ENCODE data around the gene ACOX3. TPM values are rescaled to one million over a fixed set of nuclear protein-coding genes. Genes with fewer than 3 reads are reported as not detected.

The ACOX3 gene
- total RNA-seq, 4 donors from 2014 or later: 19.0 to 32.9 (median 22.1) TPM

DNA sequence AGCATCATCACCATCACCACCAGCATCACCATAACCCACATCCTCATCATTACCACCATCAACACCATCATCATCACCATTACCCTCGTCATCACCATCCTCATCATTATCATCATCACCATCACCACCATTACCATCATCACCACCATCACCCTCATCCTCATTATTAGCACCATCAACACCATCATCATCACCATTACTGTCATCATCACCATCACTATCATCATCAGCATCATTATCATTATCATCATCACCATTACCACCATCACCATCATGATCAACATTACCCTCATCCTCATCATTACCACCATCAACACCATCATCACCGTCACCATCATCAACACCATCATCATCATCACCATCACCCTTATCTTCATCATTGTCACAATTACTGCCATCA lies 119.3 kb downstream of the ACOX3 start:
- H3K27ac ChIP-seq: no peak overlapping the region
- H3K9me3 ChIP-seq: no peaks in the 10 kb centered on the region
- H3K4me3 ChIP-seq: no peak overlapping the region
- TF ChIP-seq, protein P1, sequence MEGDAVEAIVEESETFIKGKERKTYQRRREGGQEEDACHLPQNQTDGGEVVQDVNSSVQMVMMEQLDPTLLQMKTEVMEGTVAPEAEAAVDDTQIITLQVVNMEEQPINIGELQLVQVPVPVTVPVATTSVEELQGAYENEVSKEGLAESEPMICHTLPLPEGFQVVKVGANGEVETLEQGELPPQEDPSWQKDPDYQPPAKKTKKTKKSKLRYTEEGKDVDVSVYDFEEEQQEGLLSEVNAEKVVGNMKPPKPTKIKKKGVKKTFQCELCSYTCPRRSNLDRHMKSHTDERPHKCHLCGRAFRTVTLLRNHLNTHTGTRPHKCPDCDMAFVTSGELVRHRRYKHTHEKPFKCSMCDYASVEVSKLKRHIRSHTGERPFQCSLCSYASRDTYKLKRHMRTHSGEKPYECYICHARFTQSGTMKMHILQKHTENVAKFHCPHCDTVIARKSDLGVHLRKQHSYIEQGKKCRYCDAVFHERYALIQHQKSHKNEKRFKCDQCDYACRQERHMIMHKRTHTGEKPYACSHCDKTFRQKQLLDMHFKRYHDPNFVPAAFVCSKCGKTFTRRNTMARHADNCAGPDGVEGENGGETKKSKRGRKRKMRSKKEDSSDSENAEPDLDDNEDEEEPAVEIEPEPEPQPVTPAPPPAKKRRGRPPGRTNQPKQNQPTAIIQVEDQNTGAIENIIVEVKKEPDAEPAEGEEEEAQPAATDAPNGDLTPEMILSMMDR (IDR thresholded peaks at IDR 0.05 in 4 of 5, conservative IDR thresholded peaks at IDR 0.05 in 1 of 5): no peak
- TF ChIP-seq POLR2A (IDR thresholded peaks at IDR 0.05): no peak
- no peak for ATAC-seq
- H3K4me1 ChIP-seq: peaks cover 16 to 17% of the 10 kb centered on the region in 2 donors
- DNase-seq: no peak
- in situ Hi-C loops (cut with MboI; ENCODE audit: low sequenced_read_pairs in 4 of 4): loop anchor here in 1 of 4 donors (10.0 kb wide), 1 partner anchor 74 kb away; no protein-coding TSS in a partner anchor
- no peaks in the 10 kb centered on the region for H3K36me3 ChIP-seq
- no peaks in the 10 kb centered on the region for H3K27me3 ChIP-seq
- intact Hi-C loops (cut with DNase I; ENCODE audit: low total_unique reads): no loop called here

DNA sequence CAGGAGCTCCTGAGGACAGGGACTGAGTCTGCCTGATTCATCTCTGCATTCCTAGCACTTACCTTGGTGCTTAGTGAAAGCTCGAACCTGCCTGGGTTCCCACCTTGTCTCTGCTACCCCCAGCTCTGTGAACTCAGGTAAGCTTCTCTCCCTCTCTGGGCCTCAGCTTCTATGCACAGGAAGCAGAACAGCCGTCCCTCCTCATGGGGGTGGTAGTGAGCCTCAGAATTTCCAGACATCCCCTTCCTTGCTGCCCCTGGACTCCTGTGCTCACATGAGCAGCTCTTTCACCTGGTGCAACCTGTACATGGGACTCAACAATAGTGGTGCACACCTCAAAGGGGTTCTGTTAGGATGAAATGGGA lies 120.2 kb downstream of the ACOX3 start:
- no peak for TF ChIP-seq POLR2A (IDR thresholded peaks at IDR 0.05)
- TF ChIP-seq, protein P1 (IDR thresholded peaks at IDR 0.05 in 4 of 5, conservative IDR thresholded peaks at IDR 0.05 in 1 of 5): peak in 1 of 5 experiments; percentile 39
- in situ Hi-C loops (cut with MboI; ENCODE audit: low sequenced_read_pairs in 4 of 4) (loop anchor here in 1 of 4 donors (10.0 kb wide), 1 partner anchor 74 kb away; no protein-coding TSS in a partner anchor), intact Hi-C loops (cut with DNase I; ENCODE audit: low total_unique reads) (no loop called here)
- H3K27ac ChIP-seq: peak overlapping the region; percentile 58 to 82 (median 77)
- DNase-seq (peak in 1 of 2 donors; percentile 31), ATAC-seq (peak; percentile 6 to 15)
- H3K4me1 ChIP-seq: peaks cover 22 to 23% of the 10 kb centered on the region in 2 donors
- no peaks in the 10 kb centered on the region for H3K36me3 ChIP-seq
- no peak overlapping the region for H3K4me3 ChIP-seq
- H3K27me3 ChIP-seq: no peaks in the 10 kb centered on the region
- H3K9me3 ChIP-seq: no peaks in the 10 kb centered on the region

DNA sequence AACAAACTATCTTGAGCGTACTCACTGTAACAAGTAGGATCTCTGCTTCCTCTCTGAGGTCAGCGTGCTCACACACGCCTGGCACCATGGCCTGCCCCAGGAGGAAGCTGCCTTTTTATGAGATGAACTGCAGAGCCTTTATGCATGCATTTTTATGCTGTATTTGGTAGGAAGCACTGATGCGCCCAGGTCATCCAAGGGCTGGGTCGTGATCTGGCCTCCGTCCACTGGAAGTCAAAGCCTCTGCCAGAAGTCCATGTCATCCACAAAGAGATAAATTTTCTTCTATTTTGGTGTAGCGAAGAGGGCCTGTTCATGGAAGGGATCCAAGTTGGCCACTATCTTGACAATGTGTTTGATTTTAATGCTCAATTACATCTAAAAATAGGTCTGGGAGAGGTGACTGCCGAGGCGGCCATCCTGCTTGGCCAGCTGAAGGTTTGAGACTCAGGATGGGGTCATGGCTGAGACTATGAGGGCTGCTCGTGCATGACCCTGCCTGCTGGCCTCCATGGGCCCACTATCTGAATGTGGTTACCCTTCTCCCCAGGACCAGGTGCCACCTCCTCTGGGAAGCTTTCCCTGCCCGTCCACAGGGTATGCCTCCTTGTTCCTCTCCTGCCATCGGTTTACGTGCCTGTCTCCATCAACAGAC lies 120.7 kb downstream of the ACOX3 start:
- no peaks in the 10 kb centered on the region for H3K36me3 ChIP-seq
- in situ Hi-C loops (cut with MboI; ENCODE audit: low sequenced_read_pairs in 4 of 4) (loop anchor here in 2 of 4 donors (10.0 kb wide), 2 partner anchors 75 to 85 kb away; no protein-coding TSS in a partner anchor), intact Hi-C loops (cut with DNase I; ENCODE audit: low total_unique reads) (no loop called here)
- H3K4me1 ChIP-seq: peaks cover 23 to 26% of the 10 kb centered on the region in 2 donors
- no peaks in the 10 kb centered on the region for H3K27me3 ChIP-seq
- ATAC-seq (peak; percentile 71 to 72), DNase-seq (peak in 1 of 2 donors; percentile 64)
- H3K4me3 ChIP-seq: no peak overlapping the region
- H3K9me3 ChIP-seq: no peaks in the 10 kb centered on the region
- H3K27ac ChIP-seq: peak overlapping the region; percentile 58 to 82 (median 77)
- no peak for TF ChIP-seq POLR2A (IDR thresholded peaks at IDR 0.05)
- TF ChIP-seq, protein P1 (IDR thresholded peaks at IDR 0.05 in 4 of 5, conservative IDR thresholded peaks at IDR 0.05 in 1 of 5): no peak

DNA sequence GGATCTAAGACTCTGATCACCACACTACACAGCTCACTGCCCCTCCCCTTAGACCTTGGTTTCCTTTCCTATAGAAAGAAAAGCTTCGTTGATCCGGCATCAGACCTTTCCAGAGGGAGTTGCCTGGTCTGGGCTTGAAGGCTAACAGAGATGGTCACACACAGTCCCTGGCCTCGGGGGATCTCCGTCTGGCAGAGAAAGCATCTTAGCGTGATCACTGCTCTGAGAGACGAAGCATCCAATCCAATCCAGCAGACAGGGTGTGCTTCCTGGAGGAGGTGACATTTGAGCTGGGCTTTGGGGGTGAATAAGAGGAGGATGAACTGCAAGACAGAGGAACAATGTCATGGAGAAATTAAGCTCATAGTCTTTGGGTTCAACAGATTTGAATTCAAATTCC lies 121.5 kb downstream of the ACOX3 start:
- intact Hi-C loops (cut with DNase I; ENCODE audit: low total_unique reads): no loop called here
- H3K4me3 ChIP-seq: no peak overlapping the region

More for the DNA sequence above, 121.5 kb downstream of the ACOX3 start:
- H3K27me3 ChIP-seq: no peaks in the 10 kb centered on the region
- H3K36me3 ChIP-seq: no peaks in the 10 kb centered on the region
- in situ Hi-C loops (cut with MboI; ENCODE audit: low sequenced_read_pairs in 4 of 4): loop anchor here in 1 of 4 donors (10.0 kb wide), 1 partner anchor 86 kb away; no protein-coding TSS in a partner anchor
- no peak for ATAC-seq
- DNase-seq: no peak
- TF ChIP-seq POLR2A (IDR thresholded peaks at IDR 0.05): no peak
- TF ChIP-seq, protein P1 (IDR thresholded peaks at IDR 0.05 in 4 of 5, conservative IDR thresholded peaks at IDR 0.05 in 1 of 5): no peak
- peak overlapping the region; percentile 58 to 82 (median 77) for H3K27ac ChIP-seq
- H3K9me3 ChIP-seq: no peaks in the 10 kb centered on the region
- H3K4me1 ChIP-seq: peaks cover 23 to 26% of the 10 kb centered on the region in 2 donors
